ENCODE measurements around the gene PCDH1. TPM values are rescaled to one million over a fixed set of nuclear protein-coding genes. Genes with fewer than 3 reads are reported as not detected.
A peak's percentile ranks its signal among the peaks of the same experiment; 100 is the strongest.

The PCDH1 gene
- total RNA-seq, 1 donor from 2014 or later, result 5.4 TPM

- H3K9me3 Mint-ChIP-seq, result no peaks in the 10 kb centered on the region
- no peak for TF ChIP-seq CTCF (IDR thresholded peaks at IDR 0.05; ENCODE audit: unreplicated experiment)
- H3K27me3 Mint-ChIP-seq (ENCODE audit: low read depth), result peaks cover 76% of the 10 kb centered on the region
- H3K27ac Mint-ChIP-seq, result no peak overlapping the region
- peak overlapping the region; percentile 60 for H3K4me3 Mint-ChIP-seq
- H3K4me1 Mint-ChIP-seq, result peaks cover 46% of the 10 kb centered on the region
- no peak for DNase-seq (ENCODE audit: low spot score in 2 of 2, unreplicated experiment in 2 of 2)
- no peaks in the 10 kb centered on the region for H3K36me3 Mint-ChIP-seq
Observed at GRCh38 chr5:141875022-141875740, 3.0 kb downstream of the PCDH1 start.

- TF ChIP-seq CTCF (IDR thresholded peaks at IDR 0.05; ENCODE audit: unreplicated experiment), result no peak
- H3K36me3 Mint-ChIP-seq, result no peaks in the 10 kb centered on the region
- peak in 1 of 2 experiments; percentile 33 for DNase-seq (ENCODE audit: low spot score in 2 of 2, unreplicated experiment in 2 of 2)
- H3K4me3 Mint-ChIP-seq, result no peak overlapping the region
- H3K27me3 Mint-ChIP-seq (ENCODE audit: low read depth), result peaks cover 71% of the 10 kb centered on the region
- peaks cover 46% of the 10 kb centered on the region for H3K4me1 Mint-ChIP-seq
- H3K27ac Mint-ChIP-seq, result no peak overlapping the region
- H3K9me3 Mint-ChIP-seq, result no peaks in the 10 kb centered on the region
Observed at GRCh38 chr5:141874262-141874964, 3.8 kb downstream of the PCDH1 start.

- no peaks in the 10 kb centered on the region for H3K36me3 Mint-ChIP-seq
- no peak overlapping the region for H3K4me3 Mint-ChIP-seq
- H3K9me3 Mint-ChIP-seq, result no peaks in the 10 kb centered on the region
- H3K27me3 Mint-ChIP-seq (ENCODE audit: low read depth), result peaks cover 65% of the 10 kb centered on the region
- no peak for TF ChIP-seq CTCF (IDR thresholded peaks at IDR 0.05; ENCODE audit: unreplicated experiment)
- peak in 1 of 2 experiments; percentile 26 for DNase-seq (ENCODE audit: low spot score in 2 of 2, unreplicated experiment in 2 of 2)
- H3K4me1 Mint-ChIP-seq, result peaks cover 43% of the 10 kb centered on the region
- no peak overlapping the region for H3K27ac Mint-ChIP-seq
Observed at GRCh38 chr5:141873933-141874261, 4.3 kb downstream of the PCDH1 start.

GRCh38 chr5:141872496-141873356 lies 5.5 kb downstream of the PCDH1 start:
- peaks cover 43% of the 10 kb centered on the region for H3K4me1 Mint-ChIP-seq
- peaks cover 63% of the 10 kb centered on the region for H3K27me3 Mint-ChIP-seq (ENCODE audit: low read depth)
- DNase-seq (ENCODE audit: low spot score in 2 of 2, unreplicated experiment in 2 of 2), result no peak
- peak overlapping the region; percentile 5 for H3K27ac Mint-ChIP-seq
- H3K9me3 Mint-ChIP-seq, result no peaks in the 10 kb centered on the region
- H3K4me3 Mint-ChIP-seq, result no peak overlapping the region
- no peaks in the 10 kb centered on the region for H3K36me3 Mint-ChIP-seq
- TF ChIP-seq CTCF (IDR thresholded peaks at IDR 0.05; ENCODE audit: unreplicated experiment), result no peak

- no peak for DNase-seq (ENCODE audit: low spot score in 2 of 2, unreplicated experiment in 2 of 2)
- H3K36me3 Mint-ChIP-seq, result no peaks in the 10 kb centered on the region
- H3K9me3 Mint-ChIP-seq, result no peaks in the 10 kb centered on the region
- H3K4me3 Mint-ChIP-seq, result no peak overlapping the region
- peaks cover 43% of the 10 kb centered on the region for H3K4me1 Mint-ChIP-seq
- peaks cover 55% of the 10 kb centered on the region for H3K27me3 Mint-ChIP-seq (ENCODE audit: low read depth)
- no peak for TF ChIP-seq CTCF (IDR thresholded peaks at IDR 0.05; ENCODE audit: unreplicated experiment)
- H3K27ac Mint-ChIP-seq, result no peak overlapping the region
Observed at GRCh38 chr5:141871870-141872269, 6.3 kb downstream of the PCDH1 start.

All from mesothelial cell of epicardium (in vitro differentiated cells).